Upper lobe of left lung (tissue), 6 donors: ENCODE measurements around the gene DOHH. TPM values are rescaled to one million over a fixed set of nuclear protein-coding genes. Genes with fewer than 3 reads are reported as not detected.
A peak's percentile ranks its signal among the peaks of the same experiment; 100 is the strongest.

Source experiments
- ATAC-seq, 2 donors: fragments of 200-7000 bp; cut with Tn5 transposase; one replicate each; pipeline ENCODE4 v1.9.1; 2022; ENCODE audit warnings: mild to moderate bottlenecking in 2 of 2, moderate library complexity in 2 of 2; ENCODE audit not compliant: low FRiP score in 2 of 2
- DNase-seq, 2 donors: peaks; one replicate each; pipeline ENCODE4 v3.0.0-alpha.2; 2019 to 2020
- H3K27ac ChIP-seq, 4 donors: fragments of 200-600 bp; sonication (generic); one replicate each; pipeline ENCODE4 v1.5.1; 2016 to 2019
- H3K27me3 ChIP-seq, 4 donors: fragments of 200-600 bp; sonication (generic); one replicate each; pipeline ENCODE4 v1.5.1; 2017 to 2019
- H3K36me3 ChIP-seq, 4 donors: fragments of 200-600 bp; sonication (generic); one replicate each; pipeline ENCODE4 v1.5.1; 2016 to 2019
- H3K4me1 ChIP-seq, 4 donors: fragments of 200-600 bp; sonication (generic); one replicate each; pipeline ENCODE4 v1.5.1; 2018 to 2019
- H3K4me3 ChIP-seq, 4 donors: fragments of 200-600 bp; sonication (generic); one replicate each; pipeline ENCODE4 v1.5.1; 2017 to 2019; ENCODE audit warnings: mild to moderate bottlenecking in 2 of 4, moderate library complexity in 1 of 4
- H3K9me3 ChIP-seq, 4 donors: fragments of 200-600 bp; sonication (generic); one replicate each; pipeline ENCODE4 v1.5.1; 2018 to 2019
- CTCF ChIP-seq, 6 experiments: fragments of 450-650 bp in 4 of 6; fragments of 200-600 bp in 2 of 6; sonication (generic) in 2 of 6; IDR thresholded peaks; one replicate each; pipeline ENCODE4 v1.5.1; 2016 to 2019; ENCODE audit warnings: antibody characterized with exemption in 6 of 6
- EP300 ChIP-seq, 4 donors: sonication (generic); formaldehyde crosslinking; IDR thresholded peaks; one replicate each; pipeline ENCODE4 v1.5.1; 2017; ENCODE audit warnings: antibody characterized with exemption in 4 of 4, control low read depth in 2 of 4
- POLR2A ChIP-seq, 4 donors: fragments of 450-650 bp; IDR thresholded peaks; one replicate each; pipeline ENCODE4 v1.5.1; 2016 to 2017; ENCODE audit warnings: antibody characterized with exemption in 4 of 4, mild to moderate bottlenecking in 2 of 4
- POLR2AphosphoS5 ChIP-seq, 2 donors: sonication (generic); formaldehyde crosslinking; IDR thresholded peaks; one replicate each; pipeline ENCODE4 v1.5.1; 2017; ENCODE audit warnings: antibody characterized with exemption in 2 of 2
- WGBS, 2 donors: methylation state at CpG; one replicate each; pipeline ENCODE4 v1.1.5; 2017 to 2018; 5-methylcytosine and 5-hydroxymethylcytosine counted together
- total RNA-seq, 6 donors: library from RNA; depleted of rRNA in 4 of 6; stranded (reverse); fragments of >200 nt in 4 of 6; gene quantifications; one replicate each; pipeline versions ENCODE4 v1.1.0 to v1.2.1, GENCODE V29; 2016 to 2021
- donor health status: DM: no; HTN: no; CAD: no; lungs with moderate emphysema.
- donor health status: DM: no; HTN: yes; CAD: no; lungs with severe emphysema.

Gene DOHH
- total RNA-seq, 6 donors from 2014 or later = 13.3 to 26.8 (median 17.3) TPM

GRCh38 chr19:3469638-3470499 is 30.6 kb downstream of the DOHH start:
- Histone ChIP-seq H3K27ac (peak overlapping the region in 2 of 4 donors; percentile 35 to 46), H3K4me1 (peaks cover 0 to 20% (median 11%) of the 10 kb centered on the region in 4 donors), H3K27me3 (no peaks in the 10 kb centered on the region), H3K9me3 (no peaks in the 10 kb centered on the region), H3K4me3 (no peak overlapping the region), H3K36me3 (peaks cover 0 to under 1% (median 0%) of the 10 kb centered on the region in 4 donors)
- no peak for ATAC-seq
- TF ChIP-seq CTCF (IDR thresholded peaks at IDR 0.05) = peak in 1 of 6 experiments; percentile 10
- no peak for TF ChIP-seq POLR2AphosphoS5 (IDR thresholded peaks at IDR 0.05)
- no peak for TF ChIP-seq POLR2A (IDR thresholded peaks at IDR 0.05)
- WGBS, 2 donors = 61 to 80% methylated on average over 6 to 14 of the region's 14 CpGs
- DNase-seq = no peak

GRCh38 chr19:3468211-3468610 is 32.3 kb downstream of the DOHH start:
- Histone ChIP-seq H3K4me3 (no peak overlapping the region), H3K9me3 (no peaks in the 10 kb centered on the region), H3K27me3 (no peaks in the 10 kb centered on the region), H3K36me3 (peaks cover under 1 to 17% (median 13%) of the 10 kb centered on the region in 4 donors), H3K27ac (peak overlapping the region in 2 of 4 donors; percentile 48 to 64), H3K4me1 (peaks cover 0 to 20% (median 11%) of the 10 kb centered on the region in 4 donors)
- ATAC-seq (no peak), DNase-seq (no peak)
- 76 to 94% methylated on average over 3 of the region's 3 CpGs for WGBS, 2 donors
- no peak for TF ChIP-seq CTCF (IDR thresholded peaks at IDR 0.05)
- no peak for TF ChIP-seq POLR2AphosphoS5 (IDR thresholded peaks at IDR 0.05)
- TF ChIP-seq POLR2A (IDR thresholded peaks at IDR 0.05) = no peak
- TF ChIP-seq EP300 (IDR thresholded peaks at IDR 0.05) = no peak

- 88 to 91% methylated on average over 7 to 8 of the region's 10 CpGs for WGBS, 2 donors
- TF ChIP-seq POLR2A (IDR thresholded peaks at IDR 0.05) = no peak
- no peaks in the 10 kb centered on the region for H3K27me3 ChIP-seq
- H3K36me3 ChIP-seq = peaks cover 6 to 23% (median 19%) of the 10 kb centered on the region in 4 donors
- H3K27ac ChIP-seq = peak overlapping the region in 2 of 4 donors; percentile 48 to 64
- no peak overlapping the region for H3K4me3 ChIP-seq
- H3K9me3 ChIP-seq = no peaks in the 10 kb centered on the region
- no peak for DNase-seq
- no peak for ATAC-seq
- H3K4me1 ChIP-seq = peaks cover 0 to 18% (median 10%) of the 10 kb centered on the region in 4 donors
Observed at GRCh38 chr19:3467437-3468198, 32.9 kb downstream of the DOHH start.

- Histone ChIP-seq H3K4me3 (no peak overlapping the region), H3K36me3 (peaks cover 6 to 31% (median 24%) of the 10 kb centered on the region in 4 donors), H3K27ac (peak overlapping the region in 2 of 4 donors; percentile 19 to 52), H3K9me3 (no peaks in the 10 kb centered on the region), H3K27me3 (no peaks in the 10 kb centered on the region), H3K4me1 (peaks cover 0 to 10% (median 4%) of the 10 kb centered on the region in 4 donors)
- DNase-seq = no peak
- WGBS, 2 donors = 83 to 88% methylated on average over 9 of the region's 9 CpGs
- no peak for TF ChIP-seq CTCF (IDR thresholded peaks at IDR 0.05)
- peak in 1 of 2 donors; percentile 12 for TF ChIP-seq POLR2AphosphoS5 (IDR thresholded peaks at IDR 0.05)
- no peak for ATAC-seq
Observed at GRCh38 chr19:3466635-3467034, 33.8 kb downstream of the DOHH start.

GRCh38 chr19:3465552-3465951 is 34.9 kb downstream of the DOHH start:
- no peaks in the 10 kb centered on the region for H3K9me3 ChIP-seq
- 89 to 92% methylated on average over 7 of the region's 7 CpGs for WGBS, 2 donors
- no peaks in the 10 kb centered on the region for H3K27me3 ChIP-seq
- peak overlapping the region in 2 of 4 donors; percentile 19 to 52 for H3K27ac ChIP-seq
- H3K4me1 ChIP-seq = peaks cover 0 to 15% (median 4%) of the 10 kb centered on the region in 4 donors
- no peak for ATAC-seq
- TF ChIP-seq POLR2AphosphoS5 (IDR thresholded peaks at IDR 0.05) (no peak), POLR2A (IDR thresholded peaks at IDR 0.05) (no peak), CTCF (IDR thresholded peaks at IDR 0.05) (no peak), EP300 (IDR thresholded peaks at IDR 0.05) (no peak)
- H3K36me3 ChIP-seq = peaks cover 6 to 40% (median 26%) of the 10 kb centered on the region in 4 donors
- no peak for DNase-seq
- no peak overlapping the region for H3K4me3 ChIP-seq
